Fibroblast of skin of right quadriceps (primary cell): ENCODE data around the gene C6orf118.
A peak's percentile ranks its signal among the peaks of the same experiment; 100 is the strongest.

Source experiments
- DNase-seq: peaks from one replicate; pipeline ENCODE4 v3.0.0-alpha.2; 2013

Gene C6orf118

GRCh38 chr6:165244524-165245247 is 64.7 kb downstream of the C6orf118 start:
- no peak for DNase-seq

GRCh38 chr6:165243801-165244200 is 65.6 kb downstream of the C6orf118 start:
- no peak for DNase-seq

GRCh38 chr6:165236326-165236725 is 73.1 kb downstream of the C6orf118 start:
- no peak for DNase-seq

- DNase-seq = no peak
Measured at GRCh38 chr6:165232731-165233488, 76.5 kb downstream of the C6orf118 start.

GRCh38 chr6:165231581-165232561 is 77.5 kb downstream of the C6orf118 start:
- DNase-seq = peak; percentile 67

- DNase-seq = no peak
Measured at GRCh38 chr6:165231177-165231576, 78.2 kb downstream of the C6orf118 start.
